Brain microvascular endothelial cell (primary cell): Measurements from ENCODE around the gene UBE2M.

ENCODE experiments used
- DNase-seq: peaks from one replicate; pipeline ENCODE4 v3.0.0-alpha.2; 2020
- H3K27ac ChIP-seq: fragments of 250-450 bp; sonication (Bioruptor Pico); 2 replicates; pipeline ENCODE4 v1.5.1; 2020; ENCODE audit warnings: mild to moderate bottlenecking, moderate library complexity
- H3K27me3 ChIP-seq: fragments of 250-450 bp; sonication (Bioruptor Pico); replicated peaks from 2 replicates; pipeline ENCODE4 v1.5.1; 2020; ENCODE audit warnings: mild to moderate bottlenecking
- H3K36me3 ChIP-seq: fragments of 250-450 bp; sonication (Bioruptor Pico); replicated peaks from 2 replicates; pipeline ENCODE4 v1.5.1; 2020; ENCODE audit warnings: mild to moderate bottlenecking
- H3K4me3 ChIP-seq: 2 replicates; pipeline ENCODE4 v1.5.1; 2011; ENCODE audit warnings: low read depth, mild to moderate bottlenecking, control low read depth, low read length, moderate library complexity
- CTCF ChIP-seq: IDR thresholded peaks from 2 replicates; pipeline ENCODE4 v1.5.1; 2011; ENCODE audit warnings: low read depth, mild to moderate bottlenecking, moderate library complexity, low read length, control low read depth, inconsistent platforms; ENCODE audit errors: missing control alignments
- in situ Hi-C: cut with HindIII; loops from 2 replicates; pipeline ENCODE4 v1.10.0; 2017; ENCODE audit warnings: low sequenced_read_pairs, low pct_ligation_motif_present

The UBE2M gene

DNA sequence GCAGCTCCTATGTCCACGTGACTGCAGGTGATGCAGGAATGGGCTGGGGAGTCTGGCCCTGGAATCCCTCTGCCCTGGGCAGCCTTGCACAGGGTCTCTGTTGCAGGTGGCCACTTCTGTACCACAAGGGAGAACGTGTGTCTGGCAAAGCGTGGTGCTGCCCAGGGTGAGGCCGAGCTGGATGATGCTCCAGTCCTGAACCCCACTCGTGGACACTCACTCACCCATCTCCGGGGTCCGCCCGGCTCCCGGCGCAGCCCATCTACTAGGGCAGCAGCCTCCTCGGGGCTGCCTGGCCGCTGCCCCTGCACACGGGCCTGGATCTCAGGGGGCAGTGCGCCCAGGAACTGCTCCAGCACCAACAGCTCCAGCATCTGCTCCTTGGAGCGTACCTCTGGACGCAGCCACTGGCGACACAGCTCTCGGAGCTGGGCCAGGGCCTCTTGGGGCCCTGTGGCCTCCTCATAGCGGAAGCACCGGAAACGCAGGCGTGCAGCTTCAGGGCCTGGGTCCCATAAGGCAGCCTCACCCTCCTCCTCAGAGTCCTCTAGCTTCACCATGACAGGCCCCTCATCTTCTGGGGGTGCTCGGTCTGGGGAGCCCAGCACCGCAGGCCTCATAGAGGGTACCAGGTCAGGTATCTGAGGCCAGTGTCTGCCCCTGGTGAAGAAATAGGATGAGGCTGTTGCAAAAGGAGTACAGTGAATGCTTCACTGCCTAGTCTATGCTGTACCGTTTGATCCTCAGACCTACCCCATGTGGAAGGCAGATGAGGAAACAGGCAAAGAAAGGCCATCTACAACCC is 12.6 kb upstream of the UBE2M start:
- peaks cover 14% of the 10 kb centered on the region for H3K36me3 ChIP-seq
- TF ChIP-seq CTCF: no peak
- in situ Hi-C loops: no loop called here
- no peak overlapping the region for H3K27ac ChIP-seq
- DNase-seq: no peak
- H3K27me3 ChIP-seq: no peaks in the 10 kb centered on the region
- H3K4me3 ChIP-seq: no peak overlapping the region

GRCh38 chr19:58569943-58570670 is 11.7 kb upstream of the UBE2M start:
- Histone ChIP-seq H3K27me3 (no peaks in the 10 kb centered on the region), H3K27ac (no peak overlapping the region), H3K4me3 (no peak overlapping the region), H3K36me3 (peaks cover 14% of the 10 kb centered on the region)
- no peak for DNase-seq
- in situ Hi-C loops: no loop called here
- no peak for TF ChIP-seq CTCF

DNA sequence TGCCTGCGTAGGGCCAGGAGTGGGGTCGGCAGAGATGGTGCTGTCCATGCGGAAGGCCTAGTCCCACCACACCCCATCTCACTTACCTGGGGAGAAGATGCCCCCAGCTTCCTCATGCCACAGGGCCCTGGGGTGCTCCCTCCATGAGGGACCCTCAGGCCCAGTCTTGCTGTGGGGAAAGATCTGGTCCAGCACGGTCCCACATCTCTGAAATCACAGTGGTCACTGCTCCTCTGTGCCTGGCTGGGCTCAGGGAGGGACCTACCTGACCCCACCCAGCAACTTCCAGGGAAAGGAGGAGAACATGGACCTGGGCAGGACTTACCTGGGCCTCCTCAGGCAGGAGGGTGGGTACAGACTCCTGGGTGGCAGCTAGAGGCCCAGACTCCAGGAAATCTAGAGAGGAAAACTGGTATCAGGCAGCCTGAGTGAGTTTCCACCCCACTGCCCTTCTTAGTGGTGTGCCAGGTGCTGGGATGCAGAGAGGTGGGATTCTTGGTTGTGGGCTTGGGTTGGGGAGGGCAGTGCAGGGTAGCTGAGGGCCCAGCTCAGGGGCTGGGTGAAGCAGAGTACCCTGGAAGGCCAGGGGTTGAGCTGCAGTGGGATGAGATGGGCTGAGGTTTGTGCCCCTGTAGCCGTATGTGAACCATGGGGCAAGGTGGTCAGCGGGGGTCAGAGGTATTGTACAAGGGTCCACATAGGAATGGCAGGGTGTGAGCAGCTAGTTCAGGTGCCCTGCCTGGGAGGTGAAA is 11.0 kb upstream of the UBE2M start:
- in situ Hi-C loops: no loop called here
- H3K4me3 ChIP-seq: no peak overlapping the region
- TF ChIP-seq CTCF: no peak

DNA sequence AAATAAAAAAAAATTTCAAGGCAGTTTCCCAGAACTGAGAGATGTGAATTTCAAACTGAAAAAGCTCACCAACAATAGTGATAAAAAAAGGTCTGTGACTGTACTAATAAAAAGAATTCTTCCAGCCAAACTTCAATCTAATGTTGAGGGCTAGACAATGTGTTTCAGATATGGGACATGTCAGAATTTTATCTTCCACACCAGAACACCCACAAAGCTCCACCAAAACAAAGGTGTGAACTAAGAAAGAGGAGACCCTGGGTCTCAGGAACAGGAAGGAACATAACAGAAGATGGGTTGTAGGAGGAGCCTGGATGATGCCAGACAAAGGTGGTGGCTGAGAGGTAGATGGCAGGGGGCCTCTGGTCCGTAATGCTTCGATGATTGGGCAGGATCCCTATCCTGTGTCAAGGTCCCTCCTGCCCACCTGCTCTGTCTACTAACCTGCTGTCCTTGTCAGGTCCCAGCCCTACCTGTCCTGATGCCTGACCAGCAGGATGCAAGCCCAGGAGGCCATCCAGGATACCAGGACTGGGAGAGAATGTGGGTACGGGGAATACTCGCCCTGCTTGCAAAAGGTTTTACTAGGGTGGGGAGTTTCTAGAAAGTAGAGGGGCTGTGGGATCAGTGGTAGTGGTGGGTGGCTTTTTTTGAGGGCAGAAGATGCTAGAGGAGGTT is 10.2 kb upstream of the UBE2M start:
- no peak for DNase-seq
- Histone ChIP-seq H3K27ac (no peak overlapping the region), H3K36me3 (peaks cover 14% of the 10 kb centered on the region), H3K27me3 (no peaks in the 10 kb centered on the region), H3K4me3 (no peak overlapping the region)
- in situ Hi-C loops: no loop called here
- TF ChIP-seq CTCF: no peak

More for the DNA sequence above, 11.0 kb upstream of the UBE2M start:
- DNase-seq: no peak
- Histone ChIP-seq H3K27ac (no peak overlapping the region), H3K27me3 (no peaks in the 10 kb centered on the region), H3K36me3 (peaks cover 14% of the 10 kb centered on the region)

DNA sequence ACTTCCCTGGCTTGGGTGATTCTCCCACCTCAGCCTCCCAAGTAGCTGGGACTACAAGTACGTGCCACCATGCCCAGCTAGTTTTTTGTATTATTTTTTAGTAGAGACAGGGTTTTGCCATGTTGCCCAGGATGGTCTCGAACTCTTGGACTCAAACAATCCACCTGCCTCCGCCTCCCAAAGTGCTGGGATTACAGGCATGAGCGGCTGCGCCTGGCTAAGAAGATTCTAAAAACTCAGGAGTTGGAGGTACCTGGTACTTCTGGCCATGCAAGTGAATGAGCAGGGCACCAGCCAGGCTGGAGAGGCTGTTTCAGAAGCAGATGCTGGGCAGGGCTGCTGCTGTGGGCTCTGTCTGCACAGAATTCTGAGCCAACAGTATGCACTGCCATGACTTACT is 8.6 kb upstream of the UBE2M start:
- TF ChIP-seq CTCF: no peak
- H3K4me3 ChIP-seq: no peak overlapping the region
- DNase-seq: no peak
- in situ Hi-C loops: no loop called here
- H3K27ac ChIP-seq: no peak overlapping the region
- H3K36me3 ChIP-seq: peaks cover 14% of the 10 kb centered on the region
- H3K27me3 ChIP-seq: no peaks in the 10 kb centered on the region
